GM12891 (cell line): Measurements from ENCODE around the gene MRPL4.

Source experiments
- PAX5 ChIP-seq: IDR thresholded peaks from 2 replicates; pipeline ENCODE4 v1.6.1; 2011; ENCODE audit warnings: low read length, moderate library complexity, mild to moderate bottlenecking; ENCODE audit not compliant: insufficient read depth, severe bottlenecking
- POLR2A ChIP-seq: IDR thresholded peaks from 2 replicates; pipeline ENCODE4 v1.6.1; 2011; ENCODE audit warnings: low read depth, low read length, control low read depth
- POLR2AphosphoS5 ChIP-seq: IDR thresholded peaks from 2 replicates; pipeline ENCODE4 v1.6.1; 2011; ENCODE audit warnings: low read depth, low read length, control low read depth
- POU2F2 ChIP-seq: IDR thresholded peaks from 2 replicates; pipeline ENCODE4 v1.6.1; 2011; ENCODE audit warnings: low read depth, mild to moderate bottlenecking, control low read depth, low read length, moderate library complexity
- SPI1 ChIP-seq: IDR thresholded peaks from 2 replicates; pipeline ENCODE4 v1.6.1; 2011; ENCODE audit warnings: low read depth, low read length, control low read depth
- TAF1 ChIP-seq: IDR thresholded peaks from 2 replicates; pipeline ENCODE4 v1.6.1; 2011; ENCODE audit warnings: low read depth, low read length, control low read depth

DNA sequence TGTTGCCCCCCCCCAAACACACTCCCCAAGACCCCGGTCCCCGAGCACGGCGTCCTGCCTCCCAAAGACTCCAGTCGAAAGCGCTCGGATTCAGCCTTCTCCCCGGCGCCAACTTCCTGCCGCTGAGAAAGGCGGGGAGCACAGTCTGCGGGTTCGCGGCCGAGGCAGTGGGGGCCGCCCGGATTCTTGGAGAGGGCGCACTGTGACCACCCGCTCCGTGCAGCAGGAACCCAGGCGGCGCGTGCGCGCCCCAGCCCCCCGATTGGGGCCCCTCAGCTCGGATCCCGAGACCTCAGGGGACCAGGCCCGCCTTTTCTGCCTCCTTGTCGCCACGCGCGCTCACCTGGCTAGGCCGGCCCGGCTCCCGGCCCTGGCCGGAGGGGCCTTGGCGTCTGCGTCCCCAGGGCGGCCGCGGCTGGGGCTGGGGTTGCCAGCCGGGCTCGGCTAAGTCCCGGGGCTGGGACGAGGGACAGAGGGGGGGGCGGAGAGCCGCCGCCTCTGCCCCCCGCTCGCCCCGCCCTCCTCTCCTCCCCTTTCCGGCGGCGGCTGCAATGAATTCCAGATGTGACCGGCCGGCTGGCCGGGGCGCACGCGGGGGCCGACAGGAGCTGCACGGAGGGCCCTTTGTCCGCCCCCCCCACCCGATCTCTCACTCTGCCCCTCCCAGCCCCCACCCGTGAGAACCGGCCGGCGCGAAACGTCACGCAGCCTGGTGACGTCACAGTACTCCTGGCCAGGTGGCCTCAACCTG is 21.0 kb upstream of the MRPL4 start, which contains the start of gene S1PR2:
- TF ChIP-seq POLR2A (no peak), TAF1 (no peak), POLR2AphosphoS5 (no peak), POU2F2 (no peak; the same call in 1 of the 2 replicates), SPI1 (no peak), PAX5 (peak; percentile 4)
